ENCODE data around the gene SAMHD1. TPM values are rescaled to one million over a fixed set of nuclear protein-coding genes. Genes with fewer than 3 reads are reported as not detected.
A peak's percentile ranks its signal among the peaks of the same experiment; 100 is the strongest.

SAMHD1 gene
- total and polyA plus RNA-seq, 2 of the 13 experiments (the other 11 are each of a cell fraction or from before 2014, with no cell fraction given): 16.9 to 43.5 TPM

DNA sequence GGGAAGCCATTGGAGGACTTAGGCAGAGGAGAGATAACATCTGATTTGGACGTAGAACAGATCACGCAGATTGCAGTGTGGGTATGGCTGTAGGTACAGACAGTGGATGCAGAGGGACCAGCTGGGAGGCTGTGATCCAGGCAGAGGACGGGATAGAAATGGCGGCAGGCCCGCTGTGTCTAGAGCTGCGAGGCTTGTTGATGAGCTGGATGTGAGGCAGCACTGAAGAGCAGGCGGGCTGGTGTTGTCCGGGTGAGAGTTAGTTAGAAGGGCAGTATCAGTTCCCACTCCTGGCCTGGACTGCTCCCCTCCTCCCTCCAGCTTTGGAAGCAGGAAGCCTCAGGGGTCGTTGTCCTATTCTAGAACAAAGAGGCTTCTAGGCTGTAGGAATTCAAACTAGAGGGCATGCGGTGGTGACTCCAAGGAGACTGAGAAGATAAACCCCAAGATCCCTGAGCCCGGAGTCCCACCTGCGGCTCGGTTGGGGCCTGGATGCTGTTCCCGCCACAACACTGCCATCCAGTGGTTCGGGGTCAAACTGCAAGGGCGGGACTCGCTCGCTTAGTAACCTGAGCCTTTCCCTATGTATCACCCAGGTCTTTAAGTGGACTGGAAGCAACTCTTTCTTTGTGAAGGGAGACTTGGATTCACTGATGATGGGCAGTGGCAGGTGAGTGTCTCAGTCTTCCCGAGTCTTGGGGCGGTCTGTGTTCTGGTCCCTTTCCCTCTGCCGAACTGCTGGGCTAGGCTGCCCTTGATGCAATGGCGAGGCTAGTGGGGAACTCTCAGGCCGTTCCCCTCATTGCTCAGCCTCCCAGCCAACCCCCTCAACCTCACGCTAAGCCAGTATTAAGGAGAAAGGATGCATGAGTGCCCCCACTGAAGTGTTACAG lies 64.4 kb downstream of the SAMHD1 start (continued):
- no peak for TF ChIP-seq PHB2 (IDR thresholded peaks at IDR 0.05; ENCODE audit: partially characterized antibody)
- TF ChIP-seq CAMTA2 (CRISPR knock-in tag; IDR thresholded peaks at IDR 0.05; ENCODE audit: borderline replicate concordance): no peak
- no peak; the same call in 1 of the 2 replicates for TF ChIP-seq MED1 (CRISPR knock-in tag; IDR thresholded peaks at IDR 0.05)
- no peak for TF ChIP-seq ZNF329 (CRISPR knock-in tag; IDR thresholded peaks at IDR 0.05; ENCODE audit: low read depth)
- TF ChIP-seq GTF3A (CRISPR knock-in tag; conservative IDR thresholded peaks at IDR 0.05): no peak
- TF ChIP-seq, protein P1, sequence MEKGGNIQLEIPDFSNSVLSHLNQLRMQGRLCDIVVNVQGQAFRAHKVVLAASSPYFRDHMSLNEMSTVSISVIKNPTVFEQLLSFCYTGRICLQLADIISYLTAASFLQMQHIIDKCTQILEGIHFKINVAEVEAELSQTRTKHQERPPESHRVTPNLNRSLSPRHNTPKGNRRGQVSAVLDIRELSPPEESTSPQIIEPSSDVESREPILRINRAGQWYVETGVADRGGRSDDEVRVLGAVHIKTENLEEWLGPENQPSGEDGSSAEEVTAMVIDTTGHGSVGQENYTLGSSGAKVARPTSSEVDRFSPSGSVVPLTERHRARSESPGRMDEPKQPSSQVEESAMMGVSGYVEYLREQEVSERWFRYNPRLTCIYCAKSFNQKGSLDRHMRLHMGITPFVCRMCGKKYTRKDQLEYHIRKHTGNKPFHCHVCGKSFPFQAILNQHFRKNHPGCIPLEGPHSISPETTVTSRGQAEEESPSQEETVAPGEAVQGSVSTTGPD (CRISPR knock-in tag; IDR thresholded peaks at IDR 0.05): no peak
- TF ChIP-seq, protein P2, sequence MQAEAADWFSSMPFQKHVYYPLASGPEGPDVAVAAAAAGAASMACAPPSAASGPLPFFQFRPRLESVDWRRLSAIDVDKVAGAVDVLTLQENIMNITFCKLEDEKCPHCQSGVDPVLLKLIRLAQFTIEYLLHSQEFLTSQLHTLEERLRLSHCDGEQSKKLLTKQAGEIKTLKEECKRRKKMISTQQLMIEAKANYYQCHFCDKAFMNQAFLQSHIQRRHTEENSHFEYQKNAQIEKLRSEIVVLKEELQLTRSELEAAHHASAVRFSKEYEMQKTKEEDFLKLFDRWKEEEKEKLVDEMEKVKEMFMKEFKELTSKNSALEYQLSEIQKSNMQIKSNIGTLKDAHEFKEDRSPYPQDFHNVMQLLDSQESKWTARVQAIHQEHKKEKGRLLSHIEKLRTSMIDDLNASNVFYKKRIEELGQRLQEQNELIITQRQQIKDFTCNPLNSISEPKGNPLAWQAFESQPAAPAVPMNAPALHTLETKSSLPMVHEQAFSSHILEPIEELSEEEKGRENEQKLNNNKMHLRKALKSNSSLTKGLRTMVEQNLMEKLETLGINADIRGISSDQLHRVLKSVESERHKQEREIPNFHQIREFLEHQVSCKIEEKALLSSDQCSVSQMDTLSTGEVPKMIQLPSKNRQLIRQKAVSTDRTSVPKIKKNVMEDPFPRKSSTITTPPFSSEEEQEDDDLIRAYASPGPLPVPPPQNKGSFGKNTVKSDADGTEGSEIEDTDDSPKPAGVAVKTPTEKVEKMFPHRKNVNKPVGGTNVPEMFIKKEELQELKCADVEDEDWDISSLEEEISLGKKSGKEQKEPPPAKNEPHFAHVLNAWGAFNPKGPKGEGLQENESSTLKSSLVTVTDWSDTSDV (CRISPR knock-in tag; IDR thresholded peaks at IDR 0.05): 0 out of 2 replicates have a peak, but pooled peaks have one; percentile 37
- peak; percentile 86 for TF ChIP-seq ZNF317 (CRISPR knock-in tag; IDR thresholded peaks at IDR 0.05)
- no peak for TF ChIP-seq ZNF703 (CRISPR knock-in tag; IDR thresholded peaks at IDR 0.05; ENCODE audit: borderline replicate concordance)
- TF ChIP-seq ZNF546 (CRISPR knock-in tag; conservative IDR thresholded peaks at IDR 0.05): no peak
- no peak for TF ChIP-seq ZNF660 (CRISPR knock-in tag; IDR thresholded peaks at IDR 0.05; ENCODE audit: borderline replicate concordance, low read depth)
- TF ChIP-seq KLF16 (CRISPR knock-in tag; IDR thresholded peaks at IDR 0.05): peak in 1 of 2 experiments; percentile 73; a peak in 1 of 4 replicates
- TF ChIP-seq PLRG1 (conservative IDR thresholded peaks at IDR 0.05): no peak
- TF ChIP-seq, protein P3, sequence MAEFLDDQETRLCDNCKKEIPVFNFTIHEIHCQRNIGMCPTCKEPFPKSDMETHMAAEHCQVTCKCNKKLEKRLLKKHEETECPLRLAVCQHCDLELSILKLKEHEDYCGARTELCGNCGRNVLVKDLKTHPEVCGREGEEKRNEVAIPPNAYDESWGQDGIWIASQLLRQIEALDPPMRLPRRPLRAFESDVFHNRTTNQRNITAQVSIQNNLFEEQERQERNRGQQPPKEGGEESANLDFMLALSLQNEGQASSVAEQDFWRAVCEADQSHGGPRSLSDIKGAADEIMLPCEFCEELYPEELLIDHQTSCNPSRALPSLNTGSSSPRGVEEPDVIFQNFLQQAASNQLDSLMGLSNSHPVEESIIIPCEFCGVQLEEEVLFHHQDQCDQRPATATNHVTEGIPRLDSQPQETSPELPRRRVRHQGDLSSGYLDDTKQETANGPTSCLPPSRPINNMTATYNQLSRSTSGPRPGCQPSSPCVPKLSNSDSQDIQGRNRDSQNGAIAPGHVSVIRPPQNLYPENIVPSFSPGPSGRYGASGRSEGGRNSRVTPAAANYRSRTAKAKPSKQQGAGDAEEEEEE (CRISPR knock-in tag; IDR thresholded peaks at IDR 0.05; ENCODE audit: borderline replicate concordance): peak; percentile 96
- TF ChIP-seq, protein P4, sequence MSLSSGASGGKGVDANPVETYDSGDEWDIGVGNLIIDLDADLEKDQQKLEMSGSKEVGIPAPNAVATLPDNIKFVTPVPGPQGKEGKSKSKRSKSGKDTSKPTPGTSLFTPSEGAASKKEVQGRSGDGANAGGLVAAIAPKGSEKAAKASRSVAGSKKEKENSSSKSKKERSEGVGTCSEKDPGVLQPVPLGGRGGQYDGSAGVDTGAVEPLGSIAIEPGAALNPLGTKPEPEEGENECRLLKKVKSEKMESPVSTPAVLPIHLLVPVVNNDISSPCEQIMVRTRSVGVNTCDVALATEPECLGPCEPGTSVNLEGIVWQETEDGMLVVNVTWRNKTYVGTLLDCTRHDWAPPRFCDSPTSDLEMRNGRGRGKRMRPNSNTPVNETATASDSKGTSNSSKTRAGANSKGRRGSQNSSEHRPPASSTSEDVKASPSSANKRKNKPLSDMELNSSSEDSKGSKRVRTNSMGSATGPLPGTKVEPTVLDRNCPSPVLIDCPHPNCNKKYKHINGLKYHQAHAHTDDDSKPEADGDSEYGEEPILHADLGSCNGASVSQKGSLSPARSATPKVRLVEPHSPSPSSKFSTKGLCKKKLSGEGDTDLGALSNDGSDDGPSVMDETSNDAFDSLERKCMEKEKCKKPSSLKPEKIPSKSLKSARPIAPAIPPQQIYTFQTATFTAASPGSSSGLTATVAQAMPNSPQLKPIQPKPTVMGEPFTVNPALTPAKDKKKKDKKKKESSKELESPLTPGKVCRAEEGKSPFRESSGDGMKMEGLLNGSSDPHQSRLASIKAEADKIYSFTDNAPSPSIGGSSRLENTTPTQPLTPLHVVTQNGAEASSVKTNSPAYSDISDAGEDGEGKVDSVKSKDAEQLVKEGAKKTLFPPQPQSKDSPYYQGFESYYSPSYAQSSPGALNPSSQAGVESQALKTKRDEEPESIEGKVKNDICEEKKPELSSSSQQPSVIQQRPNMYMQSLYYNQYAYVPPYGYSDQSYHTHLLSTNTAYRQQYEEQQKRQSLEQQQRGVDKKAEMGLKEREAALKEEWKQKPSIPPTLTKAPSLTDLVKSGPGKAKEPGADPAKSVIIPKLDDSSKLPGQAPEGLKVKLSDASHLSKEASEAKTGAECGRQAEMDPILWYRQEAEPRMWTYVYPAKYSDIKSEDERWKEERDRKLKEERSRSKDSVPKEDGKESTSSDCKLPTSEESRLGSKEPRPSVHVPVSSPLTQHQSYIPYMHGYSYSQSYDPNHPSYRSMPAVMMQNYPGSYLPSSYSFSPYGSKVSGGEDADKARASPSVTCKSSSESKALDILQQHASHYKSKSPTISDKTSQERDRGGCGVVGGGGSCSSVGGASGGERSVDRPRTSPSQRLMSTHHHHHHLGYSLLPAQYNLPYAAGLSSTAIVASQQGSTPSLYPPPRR (CRISPR knock-in tag; IDR thresholded peaks at IDR 0.05; ENCODE audit: borderline replicate concordance): no peak
- TF ChIP-seq KAT2B (IDR thresholded peaks at IDR 0.05; ENCODE audit: borderline replicate concordance, low read depth, low read length): no peak
- TF ChIP-seq RBFOX2 (IDR thresholded peaks at IDR 0.05; ENCODE audit: low read depth, low read length): no peak
